Heart left ventricle (tissue), 13 donors: ENCODE measurements around the gene EHD1.

ENCODE experiments used
- CTCF ChIP-seq, 12 donors: fragments of 200-600 bp; sonication (generic) in 4 of 12; IDR thresholded peaks; one replicate each; pipeline versions ENCODE4 v1.5.0 to v1.8.0; 2018 to 2022; ENCODE audit warnings: antibody characterized with exemption in 12 of 12, mild to moderate bottlenecking in 5 of 12
- POLR2A ChIP-seq, 2 donors: fragments of 450-650 bp; IDR thresholded peaks; one replicate each; pipeline ENCODE4 v1.6.1; 2017; ENCODE audit warnings: antibody characterized with exemption in 2 of 2, mild to moderate bottlenecking in 2 of 2, moderate library complexity in 2 of 2
- donor health status: ischemic (EF 13 %, LVEDD 7.1; RV severe dilation, severe dysfunction).
- donor health status: DM: no; HTN: yes; CAD: no.
- donor health status: DM: no; HTN: no; CAD: no.
- donor health status: ischemic (EF 25% LVEDD 6.9; RV normal size, moderate dysfunction).
- donor health status: ischemic (EF 25% LVEDD 5.7; RV mildly dilated, moderate dysfunction).
- donor health status: ischemic (EF 35%, LVEDD 5.7; RV mildly dilated, moderate dysfunction).
- donor health status: nonischemic (EF 11% LVEDD 7.7; RV severe dilation, severe dysfunction).
- donor health status: DM: yes; HTN: yes; CAD: no.
- donor health status: PGD.
- donor health status: ischemic (EF 29% LVEDD 5.4; RV normal size, mild dysfunction).
- donor health status: nonischemic (EF 23%, LVEDD 6.1; RV moderate dilation, normal function).

GRCh38 chr11:64878223-64878493, 263 bp downstream of the EHD1 start:
- TF ChIP-seq CTCF (IDR thresholded peaks at IDR 0.05): no peak
- TF ChIP-seq POLR2A (IDR thresholded peaks at IDR 0.05): no peak
